HG03442 (cell line): ENCODE measurements around the gene ZSCAN12.
"Not testable (repeated sequence)": the region's sequence is repeated elsewhere in the genome, so short reads cannot be mapped to it uniquely, and the experiment has no call there.

ENCODE experiments used
- ATAC-seq: cut with Tn5 transposase; IDR thresholded peaks from one replicate; pipeline ENCODE4 v1.9.1; 2021; ENCODE audit warnings: mild to moderate bottlenecking, moderate library complexity; ENCODE audit not compliant: unreplicated experiment

Gene ZSCAN12

GRCh38 chr6:28395918-28396317 lies 3.6 kb downstream of the ZSCAN12 start:
- no peak for ATAC-seq

GRCh38 chr6:28393912-28394662 lies 5.5 kb downstream of the ZSCAN12 start:
- no peak for ATAC-seq

- no peak for ATAC-seq
Measured at GRCh38 chr6:28390688-28391087, 8.9 kb downstream of the ZSCAN12 start.

- no peak for ATAC-seq
Measured at GRCh38 chr6:28384143-28384533, 15.4 kb downstream of the ZSCAN12 start.

GRCh38 chr6:28383235-28384142 lies 16.1 kb downstream of the ZSCAN12 start:
- ATAC-seq, result peak; percentile 81

GRCh38 chr6:28380381-28380780 lies 19.2 kb downstream of the ZSCAN12 start:
- no peak for ATAC-seq

GRCh38 chr6:28378644-28379043 lies 20.9 kb downstream of the ZSCAN12 start:
- ATAC-seq, result no peak

- no peak for ATAC-seq
Measured at GRCh38 chr6:28377879-28378278, 21.7 kb downstream of the ZSCAN12 start.

GRCh38 chr6:28373925-28374324 lies 25.6 kb downstream of the ZSCAN12 start:
- ATAC-seq, result no peak

- ATAC-seq, result peak; percentile 70
Measured at GRCh38 chr6:28371706-28372451, 27.7 kb downstream of the ZSCAN12 start.

GRCh38 chr6:28371280-28371679 lies 28.3 kb downstream of the ZSCAN12 start:
- ATAC-seq, result no peak

GRCh38 chr6:28370440-28370839 lies 29.1 kb downstream of the ZSCAN12 start:
- no peak for ATAC-seq

- no peak for ATAC-seq
Measured at GRCh38 chr6:28369463-28369862, 30.1 kb downstream of the ZSCAN12 start.

- peak; percentile 54 for ATAC-seq
Measured at GRCh38 chr6:28368522-28368921, 31.0 kb downstream of the ZSCAN12 start.

- not testable (repeated sequence) for ATAC-seq
Measured at GRCh38 chr6:28365590-28365989, 34.0 kb downstream of the ZSCAN12 start.

- ATAC-seq, result no peak
Measured at GRCh38 chr6:28360961-28361360, 38.6 kb downstream of the ZSCAN12 start.

GRCh38 chr6:28359562-28359961 lies 40.0 kb downstream of the ZSCAN12 start:
- not testable (repeated sequence) for ATAC-seq

GRCh38 chr6:28357036-28357435 lies 42.5 kb downstream of the ZSCAN12 start:
- ATAC-seq, result no peak

- no peak for ATAC-seq
Measured at GRCh38 chr6:28356666-28357020, 42.9 kb downstream of the ZSCAN12 start.

- peak; percentile 52 for ATAC-seq
Measured at GRCh38 chr6:28355743-28356665, 43.5 kb downstream of the ZSCAN12 start.
